Endometrial microvascular endothelial cells (primary cell): ENCODE results near the gene CEP95. TPM values are rescaled to one million over a fixed set of nuclear protein-coding genes. Genes with fewer than 3 reads are reported as not detected.
"Not testable (repeated sequence)": the region's sequence is repeated elsewhere in the genome, so short reads cannot be mapped to it uniquely, and the experiment has no call there.

ENCODE experiments used
- in situ Hi-C: cut with HindIII; loops from 2 replicates; pipeline ENCODE4 v1.10.0; 2017; ENCODE audit warnings: low sequenced_read_pairs, low pct_unique_long_range_greater_than_20kb; ENCODE audit errors: inconsistent ontology term
- total RNA-seq: library from RNA; depleted of rRNA; stranded (reverse); fragments of >200 nt; gene quantifications from one replicate; pipeline ENCODE4 v1.2.3, GENCODE V29; 2015; ENCODE audit errors: inconsistent ontology term

CEP95 gene
- 16.7 TPM for total RNA-seq

DNA sequence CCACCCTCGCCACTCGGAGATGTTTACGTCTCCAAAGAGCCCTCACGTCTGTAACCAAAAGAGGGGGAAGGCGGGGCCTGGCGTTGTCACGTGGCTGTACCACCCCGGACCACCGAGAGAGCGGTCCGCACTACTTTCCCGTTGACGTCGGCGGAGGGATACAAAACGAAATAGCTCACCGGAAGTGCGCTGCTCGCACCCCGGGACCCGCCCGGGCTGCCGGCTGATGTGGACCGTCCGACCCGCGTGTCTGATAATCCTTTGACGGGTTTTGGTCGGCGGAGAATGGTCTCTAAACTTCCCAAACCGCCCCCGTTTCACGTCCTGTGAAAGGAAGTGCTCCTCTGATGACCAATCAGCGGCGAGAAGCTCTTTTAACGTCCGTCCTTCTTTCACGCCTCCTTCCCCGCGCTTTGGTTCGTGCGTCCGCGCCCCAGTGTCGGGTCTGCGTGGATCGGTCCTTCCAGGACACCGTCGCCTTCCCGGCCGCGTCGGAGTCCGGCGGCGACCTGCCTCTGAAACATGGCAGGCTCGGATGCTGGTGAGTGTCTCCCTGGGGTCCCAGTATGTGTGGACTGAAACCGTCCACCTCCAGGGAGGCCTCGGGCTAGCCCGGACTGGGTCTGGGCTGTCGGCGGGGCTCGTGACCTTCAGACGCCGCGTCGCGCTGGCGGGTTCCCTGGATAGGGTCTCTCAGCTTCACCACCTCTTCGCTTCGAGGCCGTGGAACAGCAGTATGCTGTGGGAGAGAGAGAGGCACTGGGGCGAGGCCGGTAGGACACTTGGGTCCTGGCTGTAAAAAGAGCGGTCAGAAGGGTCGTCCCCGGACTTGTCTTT lies at the start of gene CEP95:
TSS of gene CEP95 (plus strand) at position 402 of the 837 bp plus-strand sequence. CDS start at position 523, 121 bp downstream.
- in situ Hi-C loops, result no loop called here

DNA sequence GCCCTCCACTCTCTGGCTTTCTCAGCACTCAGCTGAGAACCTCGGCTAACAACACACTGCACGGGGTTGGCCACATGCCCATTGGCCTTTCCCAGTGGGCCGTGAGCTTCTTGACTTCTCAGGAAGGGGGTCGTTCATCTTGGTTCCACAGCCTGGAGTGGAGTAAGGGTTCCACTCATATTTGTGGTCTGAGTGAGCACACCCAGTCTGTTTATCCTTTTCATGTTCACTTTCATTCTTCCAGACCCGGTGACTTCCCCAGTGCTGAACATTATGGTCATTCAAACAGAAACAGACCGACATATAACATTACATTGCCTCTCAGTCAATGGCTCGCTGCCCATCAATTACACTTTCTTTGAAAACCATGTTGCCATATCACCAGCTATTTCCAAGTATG lies 49.6 kb upstream of the CEP95 start:
- in situ Hi-C loops, result no loop called here

GRCh38 chr17:64458756-64459155 lies 48.0 kb upstream of the CEP95 start:
- in situ Hi-C loops, result no loop called here

DNA sequence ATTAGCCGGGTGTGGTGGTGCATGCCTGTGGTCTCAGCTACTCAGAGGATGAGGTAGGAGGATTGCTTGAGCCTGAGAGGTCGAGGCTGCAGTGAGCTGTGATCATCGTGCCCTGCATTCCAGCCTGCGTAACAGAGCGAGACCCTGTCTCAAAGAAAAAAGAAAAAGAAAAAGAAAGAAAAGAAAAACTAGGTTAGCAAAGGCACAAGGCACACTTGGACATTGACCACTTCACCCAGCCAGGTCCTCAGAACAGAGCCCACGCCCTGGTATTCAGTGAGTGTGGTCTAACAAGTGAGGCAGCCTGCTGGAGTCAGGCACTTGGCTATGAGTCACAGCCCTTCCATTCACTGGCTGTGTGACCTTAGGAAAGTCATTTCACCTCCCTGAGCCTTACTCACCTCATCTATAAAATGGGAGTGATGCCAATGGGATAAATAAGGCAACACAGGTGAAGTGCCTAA lies 47.5 kb upstream of the CEP95 start:
- in situ Hi-C loops, result no loop called here

DNA sequence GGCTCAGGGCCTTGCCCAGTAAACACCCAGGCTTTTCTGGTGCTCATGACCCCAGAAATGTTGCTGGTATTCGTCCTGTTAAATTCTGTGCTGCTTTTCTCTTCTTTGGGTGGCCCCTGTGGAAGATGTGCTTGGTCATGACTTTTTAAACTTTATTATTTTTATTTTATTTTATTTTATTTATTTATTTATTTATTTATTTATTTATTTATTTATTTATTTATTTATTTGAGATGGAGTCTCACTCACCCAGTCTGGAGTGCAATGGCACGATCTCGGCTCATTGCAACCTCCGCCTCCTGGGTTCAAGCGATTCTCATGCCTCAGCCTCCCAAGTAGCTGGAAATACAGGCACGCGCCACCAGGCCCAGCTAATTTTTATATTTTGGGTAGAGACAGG lies 47.0 kb upstream of the CEP95 start:
- in situ Hi-C loops, result not testable (repeated sequence)

- in situ Hi-C loops, result no loop called here
These were observed 45.8 kb upstream of the CEP95 start for GRCh38 chr17:64460955-64461354.

DNA sequence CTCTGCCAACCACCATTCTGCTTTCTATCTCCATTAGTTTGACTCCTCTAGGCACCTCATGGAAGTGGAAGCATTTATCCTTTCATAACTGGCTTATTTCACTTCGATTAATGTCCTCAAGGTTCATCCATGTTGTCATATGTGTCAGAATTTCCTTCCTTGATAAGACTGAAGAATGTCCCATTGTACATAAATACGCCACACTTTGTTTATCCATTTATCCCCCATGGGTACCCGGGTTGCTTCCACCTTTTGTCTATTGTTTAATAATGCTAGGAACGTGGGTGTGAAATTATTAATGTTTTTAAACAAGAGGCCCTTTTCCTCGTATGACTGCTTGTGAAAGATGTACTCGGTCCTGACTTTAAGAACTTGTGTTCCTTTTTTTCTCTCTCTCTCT lies 45.0 kb upstream of the CEP95 start:
- in situ Hi-C loops, result no loop called here

GRCh38 chr17:64466019-64466735 lies 40.6 kb upstream of the CEP95 start:
- in situ Hi-C loops, result no loop called here

DNA sequence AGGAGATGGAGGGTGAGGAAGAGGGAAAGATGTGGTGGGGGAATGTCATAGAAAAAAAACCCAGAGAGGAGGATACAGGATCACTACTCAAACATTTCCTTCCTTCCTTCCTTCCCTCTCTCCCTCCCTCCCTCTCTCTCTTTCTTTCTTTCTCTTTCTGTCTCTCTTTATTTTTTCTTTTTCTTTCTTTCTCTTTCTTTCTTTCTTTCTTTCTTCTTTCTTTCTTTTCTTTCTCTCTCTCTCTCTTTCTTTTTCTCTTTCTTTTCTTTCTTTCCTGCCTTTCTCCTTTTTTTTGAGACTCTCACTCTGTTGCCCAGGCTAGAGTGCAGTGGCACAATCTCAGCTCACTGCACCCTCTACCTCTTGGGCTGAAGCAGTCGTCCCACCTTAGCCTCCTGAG lies 39.9 kb upstream of the CEP95 start:
- in situ Hi-C loops, result not testable (repeated sequence)

- in situ Hi-C loops, result no loop called here
These were observed 36.2 kb upstream of the CEP95 start for GRCh38 chr17:64470625-64471024.

DNA sequence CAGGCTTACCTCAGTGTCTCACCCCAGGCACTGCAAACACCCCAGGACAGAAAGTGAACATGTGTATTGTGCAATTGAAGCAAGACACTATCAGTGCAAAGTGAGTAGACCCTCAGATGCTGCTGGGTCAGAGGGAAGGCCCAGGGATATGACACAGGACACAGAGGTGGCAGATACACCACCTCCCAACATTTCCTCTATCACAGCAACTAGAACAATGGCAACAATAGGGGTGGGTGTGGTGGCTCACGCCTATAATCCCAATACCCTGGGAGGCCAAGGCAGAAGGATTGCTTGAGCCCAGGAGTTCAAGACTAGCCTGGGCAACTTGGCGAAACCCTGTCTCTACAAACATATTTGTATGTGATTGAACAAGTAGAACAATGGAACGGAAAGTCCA lies 35.3 kb upstream of the CEP95 start:
- in situ Hi-C loops, result no loop called here

GRCh38 chr17:64472564-64472963 lies 34.2 kb upstream of the CEP95 start:
- in situ Hi-C loops, result no loop called here

DNA sequence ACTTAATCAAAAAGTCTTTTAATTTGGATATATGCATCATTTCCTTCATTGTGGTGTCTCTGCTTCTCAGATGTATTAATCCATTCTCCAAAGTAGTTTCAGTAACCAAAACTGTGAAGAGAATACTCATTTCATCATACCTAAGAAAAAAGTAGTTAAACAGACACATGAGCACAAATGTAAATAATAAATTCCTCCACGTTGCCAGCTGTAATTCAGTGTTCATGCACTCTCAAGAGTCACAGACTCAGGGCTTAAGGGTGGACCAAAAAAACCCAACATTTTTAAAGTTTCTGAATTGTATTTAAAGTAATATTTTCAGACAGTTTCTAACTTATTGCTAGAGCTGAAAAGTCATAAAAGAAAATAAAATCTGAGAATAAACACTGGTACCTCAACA lies 28.9 kb upstream of the CEP95 start:
- in situ Hi-C loops, result no loop called here

GRCh38 chr17:64480951-64481350 lies 25.8 kb upstream of the CEP95 start:
- in situ Hi-C loops, result no loop called here

- in situ Hi-C loops, result no loop called here
These were observed 22.4 kb upstream of the CEP95 start for GRCh38 chr17:64484380-64484779.

DNA sequence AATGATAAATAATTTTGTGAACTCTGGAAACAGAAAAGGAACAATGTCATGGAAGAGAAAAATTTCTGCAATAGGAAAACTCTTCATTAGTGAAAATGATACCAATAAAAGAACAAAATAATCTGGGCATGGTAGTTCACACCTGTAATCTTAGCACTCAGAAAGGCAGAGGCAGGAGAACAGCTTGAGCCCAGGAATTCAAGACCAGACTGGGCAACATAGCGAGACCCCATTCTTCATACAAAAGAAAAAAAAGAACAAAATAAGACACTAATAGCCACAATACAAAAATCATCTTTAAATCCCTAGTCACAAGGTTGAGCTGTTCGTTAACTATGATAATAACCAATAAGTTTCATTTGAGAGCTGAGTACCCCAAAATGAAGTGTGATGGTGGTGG lies 18.5 kb upstream of the CEP95 start:
- in situ Hi-C loops, result no loop called here

DNA sequence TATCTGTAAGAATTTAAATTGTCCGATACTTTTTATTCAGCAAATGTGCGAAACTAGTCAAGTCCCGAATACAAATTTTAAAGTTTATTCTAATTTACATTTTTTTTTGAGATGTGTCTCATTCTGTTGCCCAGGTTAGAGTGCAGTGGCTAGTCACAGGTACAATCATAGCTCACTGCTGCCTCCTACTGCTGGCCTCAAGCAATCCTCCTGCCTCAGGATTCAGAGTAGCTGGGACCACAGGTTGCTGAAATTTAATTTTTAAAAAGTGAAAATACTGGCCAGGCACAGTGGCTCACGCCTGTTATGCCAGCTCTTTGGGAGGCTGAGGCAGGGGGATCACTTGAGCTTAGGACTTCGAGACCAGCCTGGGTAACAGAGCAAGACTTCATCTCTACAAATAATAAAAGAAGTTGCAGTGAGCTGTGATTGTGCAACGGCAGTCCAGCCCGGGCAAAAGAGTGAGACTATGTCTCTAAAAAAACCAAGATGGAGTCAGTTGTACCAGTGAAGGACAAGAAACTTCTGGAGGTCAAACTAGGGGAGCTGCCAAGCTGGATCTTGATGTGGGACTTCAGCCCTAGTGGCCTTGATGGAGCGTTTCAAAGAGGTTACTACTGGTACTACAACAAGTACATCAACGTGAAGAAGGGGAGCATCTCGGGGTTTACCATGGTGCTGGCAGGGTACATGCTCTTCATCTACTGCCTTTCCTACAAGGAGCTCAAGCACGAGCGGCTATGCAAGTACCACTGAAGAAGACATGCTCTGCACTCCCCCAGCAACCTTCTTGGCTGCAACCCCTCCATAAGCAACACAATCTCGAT lies 15.5 kb upstream of the CEP95 start:
- in situ Hi-C loops, result loop anchor here (10.0 kb wide), 1 partner anchor 166 kb away; no protein-coding TSS in a partner anchor

GRCh38 chr17:64491994-64492393 lies 14.8 kb upstream of the CEP95 start:
- in situ Hi-C loops, result loop anchor here (10.0 kb wide), 1 partner anchor 167 kb away; no protein-coding TSS in a partner anchor

- in situ Hi-C loops, result loop anchor here (10.0 kb wide), 1 partner anchor 168 kb away; no protein-coding TSS in a partner anchor
These were observed 14.2 kb upstream of the CEP95 start for GRCh38 chr17:64492481-64493109.
